ENCODE results near the gene GAK.
"Not testable (repeated sequence)": the region's sequence is repeated elsewhere in the genome, so short reads cannot be mapped to it uniquely, and the experiment has no call there.

The GAK gene

DNA sequence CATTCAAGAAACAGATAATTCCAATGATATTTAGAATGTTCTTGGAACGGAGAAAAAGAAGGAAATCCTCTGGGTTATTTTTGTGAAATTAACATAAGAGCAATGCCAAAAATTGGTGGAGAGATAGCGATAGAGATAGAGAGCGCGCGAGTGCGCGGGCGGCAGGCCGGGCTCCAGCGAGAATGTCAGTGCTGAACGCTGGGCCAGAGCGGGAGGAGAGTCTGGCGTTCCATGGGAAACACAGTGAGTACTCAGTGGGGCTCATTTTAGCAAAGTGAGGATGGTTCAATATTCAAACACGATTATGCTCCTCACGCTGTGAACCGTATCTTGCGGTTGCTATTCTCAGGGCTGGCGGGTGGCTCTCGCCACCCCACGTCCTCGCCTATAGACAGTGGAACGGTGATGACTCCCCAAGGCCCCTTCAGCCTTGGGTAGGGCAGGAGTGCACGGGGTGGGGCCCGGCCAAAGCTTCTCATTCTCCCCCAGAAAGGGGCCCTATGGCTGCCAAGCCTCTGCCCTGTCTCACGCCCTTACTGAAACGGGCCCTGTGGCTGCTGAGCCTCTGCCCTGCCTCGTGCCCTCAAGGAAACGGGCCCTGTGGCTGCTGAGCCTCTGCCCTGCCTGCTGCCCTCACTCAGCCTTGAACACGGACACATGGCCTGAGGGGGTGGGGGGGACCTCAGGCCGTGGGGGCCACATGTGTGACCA lies 123.1 kb downstream of the GAK start:
- DNase-seq: no peak

GRCh38 chr4:807792-808191 lies 124.3 kb downstream of the GAK start:
- DNase-seq: no peak

- not testable (repeated sequence) for DNase-seq
Measured at GRCh38 chr4:806979-807378, 125.1 kb downstream of the GAK start.

GRCh38 chr4:804804-805203 lies 127.3 kb downstream of the GAK start:
- DNase-seq: no peak

- DNase-seq: no peak
Measured at GRCh38 chr4:803884-804283, 128.2 kb downstream of the GAK start.

DNA sequence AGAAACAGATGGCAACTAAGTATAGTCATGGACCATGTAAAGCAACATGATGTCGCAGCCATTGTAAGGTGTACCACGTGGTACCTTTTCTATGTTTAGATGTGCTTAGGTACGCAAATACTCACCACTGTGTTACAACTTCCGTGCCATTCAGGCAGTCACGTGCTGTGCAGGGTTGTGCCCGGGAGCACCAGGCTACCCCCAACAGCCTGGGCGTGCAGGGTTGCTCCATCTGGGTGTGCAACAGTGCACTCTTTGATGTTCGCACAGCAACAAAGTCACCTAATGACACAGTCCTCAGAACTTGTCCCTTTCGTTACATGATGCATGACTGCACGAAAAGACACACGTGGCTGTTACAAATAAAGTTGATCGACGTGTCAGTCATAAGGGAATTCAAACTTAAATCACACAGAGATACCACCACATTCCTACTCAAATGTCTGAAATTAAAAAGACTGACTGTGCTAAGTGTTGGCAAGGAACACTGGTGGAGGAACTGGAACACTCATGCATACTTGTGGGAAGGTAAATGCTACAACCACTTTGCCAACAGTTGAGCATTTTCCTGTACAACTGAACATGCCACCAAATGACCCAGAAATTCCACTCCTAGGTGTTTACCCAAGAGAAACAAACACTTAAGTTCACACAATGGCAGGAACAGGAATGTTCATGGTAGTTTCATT lies 130.5 kb downstream of the GAK start:
- no peak for DNase-seq
